HG02970 (cell line): ENCODE measurements around the gene USP31.
"Not testable (repeated sequence)": the region's sequence is repeated elsewhere in the genome, so short reads cannot be mapped to it uniquely, and the experiment has no call there.

Experiments
- ATAC-seq: cut with Tn5 transposase; IDR thresholded peaks from one replicate; pipeline ENCODE4 v1.9.1; 2021; ENCODE audit warnings: mild to moderate bottlenecking, moderate library complexity, moderate number of reproducible peaks; ENCODE audit not compliant: unreplicated experiment, low FRiP score

USP31 gene

DNA sequence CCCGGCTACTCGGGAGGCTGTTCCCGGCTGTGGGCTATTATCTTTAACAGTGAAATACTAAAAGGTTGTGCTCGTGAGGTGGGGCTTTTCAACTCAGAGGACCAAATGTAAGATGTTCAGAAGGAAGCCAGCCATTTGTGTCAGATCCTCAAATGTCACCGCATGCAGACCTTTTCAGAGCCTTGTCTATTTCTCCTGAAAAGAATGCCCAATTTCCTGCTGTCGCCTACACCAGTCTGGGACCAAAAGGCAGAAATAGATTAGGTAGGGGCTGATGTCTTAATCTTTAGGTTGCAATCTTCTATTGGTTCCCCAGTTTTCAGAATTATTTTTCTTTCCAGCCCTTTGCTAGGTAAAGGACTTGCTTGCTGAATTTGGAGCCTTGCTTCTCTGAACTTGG is 8.9 kb upstream of the USP31 start:
- ATAC-seq = no peak

GRCh38 chr16:23156946-23157460 is 7.8 kb upstream of the USP31 start:
- no peak for ATAC-seq

GRCh38 chr16:23156110-23156509 is 6.9 kb upstream of the USP31 start:
- no peak for ATAC-seq

- no peak for ATAC-seq
Measured at GRCh38 chr16:23155445-23156049, 6.3 kb upstream of the USP31 start.

DNA sequence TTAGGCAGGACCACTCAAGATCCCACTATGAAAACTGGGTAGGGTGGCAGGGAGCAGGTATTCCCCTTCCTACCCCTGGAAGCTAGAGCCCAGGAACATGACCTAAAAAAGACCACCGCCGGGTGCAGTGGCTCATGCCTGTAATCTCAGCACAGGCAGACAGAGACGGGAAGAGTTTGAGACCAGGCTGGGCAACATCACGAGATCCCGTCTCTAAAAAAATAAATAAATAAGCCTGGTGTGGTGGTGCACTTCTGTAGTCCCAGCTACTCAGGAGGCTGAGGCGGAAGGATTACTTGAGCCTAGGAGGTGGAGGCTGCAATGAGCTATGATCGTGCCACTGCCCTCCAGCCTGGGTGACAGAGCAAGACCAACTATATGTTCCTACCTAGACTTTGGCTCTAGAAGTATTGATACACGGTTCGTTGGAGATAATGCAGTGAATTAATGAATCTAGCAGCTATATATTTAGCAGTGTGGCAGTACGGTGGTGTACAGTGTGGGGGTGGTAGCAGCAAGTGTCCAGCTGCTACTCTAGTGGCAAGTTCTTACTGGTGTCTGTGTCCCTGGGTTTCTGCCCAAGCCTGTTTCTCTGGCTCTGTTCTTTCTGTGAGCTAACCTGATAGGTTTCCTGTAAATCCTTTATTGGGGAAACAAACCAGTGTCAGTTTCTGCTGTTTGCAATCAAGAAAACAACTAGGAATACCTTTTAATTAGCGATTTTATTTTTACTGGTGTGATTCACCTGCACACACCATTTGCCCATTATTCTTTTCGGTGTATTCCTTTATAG is 3.3 kb upstream of the USP31 start:
- ATAC-seq = no peak

GRCh38 chr16:23149993-23150364 is 727 bp upstream of the USP31 start:
- ATAC-seq = no peak

GRCh38 chr16:23148513-23149266 is 562 bp downstream of the USP31 start:
- peak; percentile 50 for ATAC-seq

- ATAC-seq = no peak
Measured at GRCh38 chr16:23148166-23148512, 1.1 kb downstream of the USP31 start.

DNA sequence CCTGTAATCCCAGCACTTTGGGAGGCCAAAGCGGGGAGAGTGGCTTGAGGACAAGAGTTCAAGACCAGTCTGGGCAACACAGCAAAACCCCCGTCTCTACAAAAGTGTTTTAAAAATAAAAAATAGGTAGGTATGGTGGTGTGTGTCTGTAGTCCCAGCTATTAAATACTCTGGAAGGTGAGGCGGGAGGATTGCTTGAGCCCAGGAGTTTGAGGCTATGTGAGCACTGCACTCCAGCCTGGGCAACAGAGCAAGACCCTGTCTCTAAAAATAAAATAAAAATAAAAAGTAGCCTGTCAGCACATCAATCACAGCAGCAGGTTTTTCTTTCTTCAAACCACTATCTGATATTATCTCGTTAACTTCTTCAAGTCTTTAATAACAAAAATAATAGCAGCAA is 1.6 kb downstream of the USP31 start:
- ATAC-seq = no peak

DNA sequence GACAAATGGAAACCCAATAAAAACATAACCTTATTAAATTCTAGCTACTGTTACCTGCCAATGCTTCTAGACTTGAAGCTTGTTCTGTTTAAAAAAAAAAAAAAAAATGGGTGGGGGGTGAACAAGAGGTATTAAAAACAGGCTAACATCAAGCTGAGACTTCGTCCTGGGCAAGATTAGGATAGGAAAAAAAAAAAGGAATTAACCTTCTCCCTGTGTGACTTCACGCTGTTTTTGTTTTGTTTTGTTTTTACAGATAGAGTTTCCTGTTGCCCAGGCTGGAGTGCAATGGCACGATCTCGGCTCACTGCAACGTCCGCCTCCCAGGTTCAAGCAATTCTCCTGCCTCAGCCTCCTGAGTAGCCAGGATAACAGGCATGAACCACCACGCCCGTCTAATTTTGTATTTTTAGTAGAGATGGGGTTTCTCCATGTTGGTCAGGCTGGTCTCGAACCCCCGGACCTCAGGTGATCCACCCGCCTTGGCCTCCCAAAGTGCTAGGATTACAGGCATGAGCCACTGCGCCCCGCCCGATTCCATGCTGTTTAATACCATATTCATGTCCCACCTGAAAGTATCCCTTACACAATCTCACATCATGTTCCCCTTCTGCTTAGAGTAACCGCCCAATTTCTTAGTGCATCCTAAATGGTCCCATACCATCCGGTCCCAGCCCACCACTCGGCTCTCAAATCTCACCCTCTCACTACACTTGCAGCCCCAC is 2.2 kb downstream of the USP31 start:
- no peak for ATAC-seq

DNA sequence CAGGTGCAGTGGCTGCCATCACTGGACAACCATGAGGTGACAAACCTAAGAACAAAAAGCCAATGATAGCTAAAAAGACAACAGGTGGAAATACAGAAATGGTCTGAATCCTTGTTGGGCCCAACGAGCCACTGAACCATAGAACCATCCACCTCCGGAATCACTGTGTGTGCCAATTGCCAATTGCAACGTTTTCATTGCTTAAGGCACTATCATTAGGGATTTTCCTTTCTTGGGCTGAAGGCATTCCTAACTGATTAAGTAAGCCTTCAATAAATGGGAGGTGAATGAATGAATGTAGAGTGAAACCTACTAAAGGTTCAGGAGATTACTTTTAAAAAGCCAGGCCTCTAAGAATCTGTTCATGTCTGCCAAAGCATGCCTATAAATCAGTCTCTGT is 3.6 kb downstream of the USP31 start:
- ATAC-seq = no peak

- no peak for ATAC-seq
Measured at GRCh38 chr16:23145186-23145585, 4.1 kb downstream of the USP31 start.

DNA sequence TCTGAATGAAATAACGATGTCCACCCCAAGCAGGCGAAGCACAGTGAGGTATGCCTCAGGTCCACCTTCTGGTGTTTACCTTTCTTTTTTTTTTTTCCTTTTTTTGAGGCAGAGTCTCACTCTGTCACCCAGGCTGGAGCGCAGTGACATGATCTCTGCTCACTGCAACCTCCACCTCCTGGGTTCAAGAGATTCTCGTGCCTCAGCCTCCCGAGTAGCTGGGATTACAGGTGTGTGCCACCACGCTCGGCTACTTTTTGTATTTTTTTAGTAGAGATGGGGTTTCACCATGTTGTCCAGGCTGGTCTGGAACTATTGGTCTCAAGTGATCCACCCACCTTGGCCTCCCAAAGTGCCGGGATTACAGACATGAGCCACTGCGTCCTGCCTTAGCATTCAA is 4.9 kb downstream of the USP31 start:
- not testable (repeated sequence) for ATAC-seq

GRCh38 chr16:23143391-23143790 is 5.9 kb downstream of the USP31 start:
- no peak for ATAC-seq

DNA sequence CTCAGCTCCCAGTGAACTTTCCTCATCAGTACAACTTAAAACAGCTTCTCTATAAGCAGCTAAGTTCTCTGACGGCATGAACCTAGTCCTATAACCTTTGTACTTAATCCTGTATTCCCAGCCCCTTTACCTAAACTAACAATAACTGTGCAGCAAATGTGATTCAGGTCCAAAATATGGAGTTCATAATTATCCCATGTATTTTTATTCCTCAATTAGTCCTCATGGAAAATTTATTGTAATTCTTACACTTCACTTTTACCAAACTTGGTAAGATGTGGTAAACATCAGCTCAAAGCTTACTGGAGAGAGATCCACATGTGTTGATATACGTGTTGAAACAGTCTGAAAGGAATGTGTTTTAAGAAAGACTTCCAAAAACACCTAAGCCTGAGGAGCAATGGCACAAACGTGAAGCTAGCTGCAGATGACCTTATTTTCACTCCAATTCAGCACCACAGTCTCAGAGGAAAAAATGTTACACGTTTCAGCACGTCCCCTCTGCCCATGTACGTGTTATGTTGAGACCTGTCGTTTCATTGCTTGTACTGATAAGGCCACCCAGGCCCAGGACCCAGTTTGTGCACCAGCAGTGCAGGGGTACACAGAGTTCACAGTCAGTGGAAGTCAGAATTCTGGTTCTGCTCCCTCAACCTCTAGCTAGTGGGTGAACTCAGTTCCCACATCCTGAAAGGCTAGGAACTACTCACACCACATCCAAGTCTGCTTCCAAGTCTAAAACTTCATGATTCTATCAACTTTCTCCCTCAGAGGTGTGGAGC is 7.1 kb downstream of the USP31 start:
- no peak for ATAC-seq

GRCh38 chr16:23141500-23141899 is 7.8 kb downstream of the USP31 start:
- no peak for ATAC-seq

DNA sequence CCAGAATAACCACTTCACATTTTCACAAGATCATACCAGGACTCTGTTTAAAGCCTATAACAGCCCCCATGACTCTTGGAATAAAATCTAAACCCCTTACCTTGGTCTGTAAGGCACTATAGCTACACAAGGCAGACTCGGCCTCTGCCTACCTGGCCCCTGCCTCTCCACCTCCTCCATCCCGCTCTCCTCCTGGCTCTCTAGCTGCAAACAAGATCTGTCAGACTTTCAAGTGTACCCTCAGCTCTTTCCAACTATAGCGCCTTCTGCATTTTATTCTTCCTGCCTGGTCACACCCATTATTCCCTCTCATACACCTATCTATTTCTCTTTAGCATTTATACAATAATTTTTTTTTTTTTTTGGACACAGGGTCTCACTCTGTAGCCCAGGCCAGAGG is 8.2 kb downstream of the USP31 start:
- no peak for ATAC-seq

DNA sequence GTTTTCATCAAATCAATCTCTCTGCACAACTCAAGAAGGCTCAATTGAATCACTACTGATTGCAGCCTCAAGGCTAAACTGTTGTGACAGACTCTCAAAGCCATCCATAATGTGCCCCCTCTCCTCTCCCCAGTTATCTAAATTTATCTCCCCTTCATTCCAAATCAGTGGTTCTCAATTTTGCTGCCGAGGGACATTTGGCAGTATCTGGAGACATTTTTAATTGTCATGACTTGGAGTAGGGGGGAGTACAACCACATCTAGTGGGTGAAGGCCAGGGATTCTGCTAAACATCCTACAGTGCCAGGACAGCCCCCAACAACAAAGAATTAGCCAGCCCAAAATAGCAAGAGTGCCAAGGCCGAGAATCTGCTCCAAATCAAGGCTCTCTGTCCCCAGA is 9.1 kb downstream of the USP31 start:
- no peak for ATAC-seq

- ATAC-seq = no peak
Measured at GRCh38 chr16:23137818-23138217, 11.4 kb downstream of the USP31 start.

DNA sequence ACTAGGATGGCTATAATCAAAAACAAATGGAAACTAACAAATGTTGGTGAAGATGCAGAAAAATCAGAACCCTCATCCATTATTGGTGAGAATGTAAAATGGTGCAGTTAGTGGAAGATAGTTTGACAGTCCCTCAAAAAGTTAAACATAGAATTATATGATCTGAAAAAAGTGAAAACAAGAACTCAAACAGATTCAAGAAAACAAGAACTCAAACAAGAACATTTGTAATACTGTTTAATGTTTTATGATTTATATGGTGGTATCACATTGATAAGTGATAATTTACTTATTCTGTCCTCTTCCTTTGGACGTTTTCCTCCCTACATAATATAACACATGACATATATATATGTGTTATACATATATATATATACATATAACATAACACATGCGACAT is 12.0 kb downstream of the USP31 start:
- ATAC-seq = no peak
